Right lobe of liver (tissue), 6 donors: ENCODE results near the gene PRDM16. TPM values are rescaled to one million over a fixed set of nuclear protein-coding genes. Genes with fewer than 3 reads are reported as not detected.

Experiments used
- ATAC-seq, 4 donors: fragments of 200-7000 bp; cut with Tn5 transposase; one replicate each; pipeline ENCODE4 v1.9.1; 2020; ENCODE audit warnings: mild to moderate bottlenecking in 4 of 4, moderate library complexity in 4 of 4
- DNase-seq, 3 donors: peaks; one replicate each; pipeline ENCODE4 v3.0.0-alpha.2; 2020
- H3K27ac ChIP-seq, 3 donors: fragments of 200-600 bp; one replicate each; pipeline ENCODE4 v1.8.0; 2022
- H3K27me3 ChIP-seq, 2 donors: fragments of 200-600 bp; one replicate each; pipeline ENCODE4 v1.8.0; 2022
- H3K36me3 ChIP-seq, 4 donors: fragments of 200-600 bp; sonication (generic) in 1 of 4; one replicate each; pipeline versions ENCODE4 v1.5.1 to v1.8.0; 2017 to 2022; ENCODE audit warnings: control low read depth in 1 of 4
- H3K4me1 ChIP-seq, 4 donors: fragments of 200-600 bp; sonication (generic) in 1 of 4; one replicate each; pipeline versions ENCODE4 v1.5.1 to v1.8.0; 2017 to 2022; ENCODE audit warnings: control low read depth in 1 of 4
- H3K4me3 ChIP-seq, 3 donors: fragments of 200-600 bp; one replicate each; pipeline ENCODE4 v1.8.0; 2022
- H3K9me3 ChIP-seq, 4 donors: fragments of 200-600 bp; sonication (generic) in 1 of 4; one replicate each; pipeline versions ENCODE4 v1.5.1 to v1.8.0; 2017 to 2022; ENCODE audit warnings: control low read depth in 1 of 4
- CTCF ChIP-seq, 4 donors: fragments of 200-600 bp in 3 of 4; fragments of 450-650 bp in 1 of 4; IDR thresholded peaks; one replicate each; pipeline versions ENCODE4 v1.5.1 to v1.8.0; 2016 to 2022; ENCODE audit warnings: antibody characterized with exemption in 4 of 4, mild to moderate bottlenecking in 2 of 4
- POLR2A ChIP-seq: fragments of 450-650 bp; IDR thresholded peaks from one replicate; pipeline ENCODE4 v1.6.1; 2017; ENCODE audit warnings: antibody characterized with exemption, mild to moderate bottlenecking
- WGBS: methylation state at CpG from one replicate; pipeline ENCODE4 v1.1.6; 2018; ENCODE audit warnings: low coverage, low lambda C conversion rate; ENCODE audit not compliant: insufficient coverage; ENCODE audit errors: missing lambda C conversion rate; 5-methylcytosine and 5-hydroxymethylcytosine counted together
- intact Hi-C, 2 donors: fragments of 100-400 bp; cut with DNase I; formaldehyde crosslinking; loops; one replicate each; pipeline versions ENCODE4 v1.11.2 to v1.14.1; 2022
- total RNA-seq, 6 experiments: library from RNA; depleted of rRNA in 2 of 6; stranded (reverse); fragments of >200 nt in 2 of 6; fragmentation: NEBNext Ultra II Directional in 3 of 6; extraction: Animal tissue kit (Norgen Biotek cat#: 25700) in 3 of 6; gene quantifications; one replicate each; pipeline versions ENCODE4 v1.1.0 to v1.2.4, GENCODE V29; 2016 to 2023
- donor health status: DM: no; HTN: yes; CAD: no.
- donor health status: DM: no; HTN: no; CAD: no.
- donor health status: DM: no; HTN: no; CAD: no.
- donor health status: DM: no; HTN: yes; CAD: no.
- donor health status: DM: no; HTN: yes; CAD: no.

Gene PRDM16
- total RNA-seq, 6 experiments from 2014 or later: 0.06 to 0.75 (median 0.28) TPM

GRCh38 chr1:3127738-3128137 is 58.7 kb downstream of the PRDM16 start:
- Histone ChIP-seq H3K36me3 (no peaks in the 10 kb centered on the region), H3K27me3 (no peaks in the 10 kb centered on the region), H3K9me3 (no peaks in the 10 kb centered on the region), H3K27ac (no peak overlapping the region), H3K4me1 (peaks cover 0 to 19% (median 6%) of the 10 kb centered on the region in 4 donors), H3K4me3 (no peak overlapping the region)
- intact Hi-C loops: no loop called here
- no peak for DNase-seq
- TF ChIP-seq POLR2A: no peak
- no peak for TF ChIP-seq CTCF (IDR thresholded peaks at IDR 0.05)
- no peak for ATAC-seq
- no CpG with 5 or more reads among the region's 12 CpGs for WGBS

GRCh38 chr1:3128431-3129132 is 59.6 kb downstream of the PRDM16 start:
- peaks cover 0 to 19% (median 6%) of the 10 kb centered on the region in 4 donors for H3K4me1 ChIP-seq
- intact Hi-C loops: no loop called here
- 88% methylated on average over 12 of the region's 26 CpGs for WGBS
- no peak for ATAC-seq
- no peaks in the 10 kb centered on the region for H3K9me3 ChIP-seq
- H3K27me3 ChIP-seq: no peaks in the 10 kb centered on the region
- no peak for DNase-seq
- TF ChIP-seq POLR2A (no peak), CTCF (IDR thresholded peaks at IDR 0.05) (no peak)
- no peak overlapping the region for H3K27ac ChIP-seq
- no peak overlapping the region for H3K4me3 ChIP-seq
- no peaks in the 10 kb centered on the region for H3K36me3 ChIP-seq

GRCh38 chr1:3129133-3129490 is 60.1 kb downstream of the PRDM16 start:
- intact Hi-C loops: no loop called here
- H3K9me3 ChIP-seq: no peaks in the 10 kb centered on the region
- no peak for DNase-seq

GRCh38 chr1:3130268-3130667 is 61.3 kb downstream of the PRDM16 start:
- Histone ChIP-seq H3K4me3 (no peak overlapping the region), H3K27ac (no peak overlapping the region), H3K9me3 (no peaks in the 10 kb centered on the region), H3K36me3 (no peaks in the 10 kb centered on the region), H3K4me1 (peaks cover 0 to 12% (median 5%) of the 10 kb centered on the region in 4 donors), H3K27me3 (no peaks in the 10 kb centered on the region)
- no peak for TF ChIP-seq CTCF (IDR thresholded peaks at IDR 0.05)
- TF ChIP-seq POLR2A: no peak
- intact Hi-C loops: no loop called here
- ATAC-seq (no peak), DNase-seq (no peak)
- WGBS: 78% methylated on average over 5 of the region's 13 CpGs

More at GRCh38 chr1:3129133-3129490, 60.1 kb downstream of the PRDM16 start:
- TF ChIP-seq POLR2A: no peak
- Histone ChIP-seq H3K4me3 (no peak overlapping the region), H3K4me1 (peaks cover 0 to 16% (median 6%) of the 10 kb centered on the region in 4 donors), H3K27ac (no peak overlapping the region), H3K36me3 (no peaks in the 10 kb centered on the region), H3K27me3 (no peaks in the 10 kb centered on the region)
- WGBS: 85% methylated on average over 7 of the region's 8 CpGs
- no peak for ATAC-seq

- ATAC-seq (no peak), DNase-seq (no peak)
- Histone ChIP-seq H3K36me3 (no peaks in the 10 kb centered on the region), H3K9me3 (no peaks in the 10 kb centered on the region), H3K27ac (no peak overlapping the region), H3K4me1 (no peaks in the 10 kb centered on the region), H3K4me3 (no peak overlapping the region), H3K27me3 (no peaks in the 10 kb centered on the region)
- intact Hi-C loops: no loop called here
- WGBS: 58% methylated on average over 10 of the region's 12 CpGs
- TF ChIP-seq POLR2A: no peak
- no peak for TF ChIP-seq CTCF (IDR thresholded peaks at IDR 0.05)
Measured at GRCh38 chr1:3132660-3133059, 63.7 kb downstream of the PRDM16 start.
